HG03280 (cell line): ENCODE data around the gene APOL2.
"Not testable (repeated sequence)": the region's sequence is repeated elsewhere in the genome, so short reads cannot be mapped to it uniquely, and the experiment has no call there.

Experiments
- ATAC-seq: cut with Tn5 transposase; IDR thresholded peaks from one replicate; pipeline ENCODE4 v1.9.1; 2021; ENCODE audit warnings: mild to moderate bottlenecking, moderate library complexity; ENCODE audit not compliant: unreplicated experiment

The APOL2 gene

DNA sequence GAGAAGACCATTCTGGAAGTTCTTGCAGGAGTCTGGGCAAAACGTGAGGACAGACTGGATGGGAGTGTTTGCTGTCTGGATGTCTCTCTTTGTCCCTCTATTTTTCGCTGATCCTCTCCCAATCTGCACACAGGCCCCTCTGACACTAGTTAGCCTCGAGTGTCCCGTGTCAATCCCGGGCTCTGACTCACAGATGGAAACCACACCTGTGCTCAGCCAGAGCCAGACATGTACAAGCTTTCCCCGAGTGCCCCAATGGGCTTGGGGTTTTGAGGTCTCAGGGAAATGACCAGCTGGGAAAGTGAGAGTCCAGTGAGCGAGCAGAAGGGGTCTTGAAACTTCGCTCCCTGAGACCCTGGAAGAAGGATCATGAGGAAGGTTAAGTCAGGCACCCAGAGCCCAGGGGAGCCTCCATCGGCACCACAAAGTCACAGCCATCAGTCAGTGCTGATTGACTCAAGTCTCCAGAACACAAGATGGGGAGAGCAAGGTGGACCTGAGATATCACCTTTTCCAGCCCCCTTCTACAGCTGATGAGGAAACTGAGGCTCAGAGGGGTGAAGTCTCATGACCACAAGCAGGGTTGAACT lies 13.9 kb downstream of the APOL2 start:
- no peak for ATAC-seq

DNA sequence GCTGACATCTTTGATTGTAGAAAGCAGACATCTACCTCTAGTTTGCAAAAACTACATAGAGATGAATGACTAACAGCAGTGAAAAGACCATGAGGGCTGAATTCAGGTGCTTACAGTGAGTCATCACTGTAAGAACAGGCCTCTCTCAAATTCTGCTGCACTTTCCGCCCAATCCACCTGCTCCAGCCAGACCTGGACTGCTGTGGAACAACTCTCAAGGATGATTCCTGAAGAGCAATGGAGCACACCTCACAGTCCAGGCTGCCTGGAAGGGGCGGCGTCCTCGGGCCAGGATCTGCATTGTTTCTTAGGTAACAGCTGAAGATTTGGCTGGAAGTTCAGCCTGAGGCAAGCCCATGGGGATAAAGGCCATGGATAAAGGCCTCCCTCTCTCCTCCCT lies 15.1 kb downstream of the APOL2 start:
- ATAC-seq: no peak

DNA sequence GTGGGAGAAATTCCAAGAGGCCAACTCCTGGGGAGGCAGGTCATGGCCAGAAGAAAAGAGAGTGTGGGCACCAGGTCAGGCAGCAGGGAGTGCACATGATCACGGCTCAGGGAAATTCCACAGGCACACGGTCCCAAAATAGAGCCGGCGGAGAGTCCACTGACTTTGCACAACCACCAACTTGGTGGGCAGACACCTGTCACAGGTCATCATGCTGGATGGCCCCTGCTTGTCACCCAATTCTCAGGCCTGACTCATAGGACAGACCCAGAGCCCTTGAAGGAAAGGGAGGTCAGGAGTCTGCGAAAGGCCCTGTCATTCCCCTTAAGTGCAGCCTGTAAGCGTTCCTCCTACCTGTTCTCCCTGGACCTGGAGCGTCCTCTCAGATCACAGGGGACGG lies 15.8 kb downstream of the APOL2 start:
- ATAC-seq: no peak

DNA sequence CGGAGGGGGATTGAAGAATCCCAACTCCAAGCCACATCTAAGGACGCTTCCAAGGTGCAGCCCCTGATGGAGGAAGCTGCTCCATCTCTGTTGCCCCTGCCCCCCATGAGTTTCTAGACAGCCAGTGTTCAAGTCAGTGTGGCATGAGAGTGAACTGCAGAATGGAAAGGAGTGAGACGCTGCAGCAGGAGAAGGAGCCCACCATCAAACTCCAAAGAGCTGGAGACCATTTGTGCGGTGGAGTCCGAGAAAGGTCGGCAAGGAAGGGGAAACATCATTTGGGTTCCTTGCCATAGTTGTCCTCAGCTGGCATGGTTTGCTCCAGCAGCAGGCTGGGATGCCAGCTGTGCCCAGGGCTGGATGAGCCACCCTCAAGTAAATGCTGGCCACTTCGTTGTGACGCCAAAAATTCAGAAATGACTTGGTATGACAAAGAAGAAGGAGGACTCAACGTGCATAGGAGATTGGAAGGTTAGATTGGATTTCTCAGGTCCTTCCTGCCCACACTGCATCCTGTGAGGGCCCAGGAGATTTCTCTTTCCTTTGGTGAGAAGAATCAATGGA lies 16.4 kb downstream of the APOL2 start:
- ATAC-seq: no peak

DNA sequence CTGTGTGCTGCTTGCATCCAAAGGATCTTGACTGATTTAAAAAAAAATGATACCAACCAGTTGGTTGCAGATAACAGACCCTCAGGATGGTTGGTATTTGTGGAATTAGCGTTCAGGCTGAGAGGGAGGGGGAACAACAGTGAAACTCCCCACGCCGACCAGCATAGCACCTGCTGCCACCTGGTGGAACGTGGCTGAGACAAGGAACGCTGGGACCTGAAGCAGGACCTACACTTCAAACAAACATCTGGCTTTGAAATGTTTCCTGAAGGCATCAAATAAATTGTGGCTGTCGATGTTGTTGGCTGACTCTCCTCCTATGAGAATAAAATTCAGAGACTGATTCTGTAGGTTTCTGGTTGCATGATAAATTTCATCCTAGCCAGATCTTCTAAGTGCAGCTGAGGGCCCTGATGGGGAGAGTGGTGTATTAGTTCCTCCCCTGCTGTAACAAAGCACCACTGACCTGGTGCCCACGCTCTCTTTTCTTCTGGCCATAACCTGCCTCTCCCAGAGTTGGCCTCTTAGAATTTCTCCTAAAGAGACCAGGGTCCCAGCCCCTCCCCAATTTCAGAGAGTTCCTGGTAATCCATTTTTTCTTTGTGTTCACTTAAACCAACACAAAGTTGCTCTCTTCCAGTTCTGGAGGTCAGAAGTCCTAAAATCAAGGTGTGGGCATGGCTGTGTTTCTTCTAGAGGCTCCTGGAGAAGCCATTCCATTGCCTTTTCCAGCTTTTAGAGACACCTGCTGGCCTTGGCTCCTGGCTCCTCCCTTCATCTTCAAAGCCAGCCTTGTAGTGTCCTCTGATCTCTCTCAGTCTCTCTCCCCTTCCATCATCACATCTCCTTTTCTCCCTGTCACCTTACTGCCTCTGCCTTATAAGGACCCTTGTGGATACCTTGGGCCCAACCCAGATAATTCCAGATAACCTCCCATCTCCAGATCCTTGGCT lies 17.3 kb downstream of the APOL2 start:
- no peak for ATAC-seq

DNA sequence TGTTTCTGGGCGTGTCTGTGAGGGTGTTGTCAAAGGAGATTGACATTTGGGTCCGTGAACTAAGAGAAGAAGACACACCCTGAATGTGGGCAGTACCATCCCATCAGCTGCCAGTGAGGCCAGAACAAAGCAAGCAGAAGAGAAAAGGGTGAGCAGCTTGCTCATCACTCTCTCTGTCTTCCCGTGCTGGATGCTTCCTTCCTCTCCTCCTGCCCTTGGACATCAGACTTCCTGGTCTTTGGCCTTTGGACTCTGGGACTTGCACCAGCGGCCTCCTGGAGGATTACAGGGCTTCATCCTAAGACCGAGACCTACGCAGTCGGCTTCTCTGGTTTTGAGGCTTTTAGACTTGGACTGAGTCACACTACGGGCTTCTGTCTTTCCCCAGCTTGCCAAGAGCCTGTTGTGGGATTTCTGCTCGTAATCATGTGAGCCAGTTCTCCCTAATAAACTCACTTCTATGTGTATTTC lies 18.8 kb downstream of the APOL2 start:
- ATAC-seq: no peak

DNA sequence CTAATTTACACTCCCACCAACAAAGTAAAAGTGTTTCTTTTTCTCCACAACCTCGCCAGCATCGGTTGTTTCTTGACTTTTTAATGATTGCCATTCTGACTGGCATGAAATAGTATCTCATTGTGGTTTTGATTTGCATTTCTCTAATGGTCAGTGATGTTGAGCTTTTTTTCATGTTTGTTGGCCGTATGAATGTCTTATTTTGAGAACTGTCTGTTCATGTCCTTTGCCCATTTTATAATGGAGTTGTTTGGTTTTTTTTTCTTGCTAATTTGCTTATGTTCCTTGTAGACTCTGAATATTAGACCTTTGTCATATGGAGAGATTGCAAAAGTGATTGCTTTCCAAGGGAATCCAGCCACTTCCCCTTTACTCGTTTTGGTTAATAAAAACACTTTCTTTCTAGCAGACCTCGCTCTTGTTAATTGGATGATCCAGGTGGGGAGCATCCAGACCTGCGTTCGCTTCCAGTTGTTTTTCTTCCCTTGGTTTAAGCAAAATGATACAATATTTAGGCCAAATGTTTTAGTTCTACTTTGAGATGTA lies 20.6 kb downstream of the APOL2 start:
- ATAC-seq: no peak

DNA sequence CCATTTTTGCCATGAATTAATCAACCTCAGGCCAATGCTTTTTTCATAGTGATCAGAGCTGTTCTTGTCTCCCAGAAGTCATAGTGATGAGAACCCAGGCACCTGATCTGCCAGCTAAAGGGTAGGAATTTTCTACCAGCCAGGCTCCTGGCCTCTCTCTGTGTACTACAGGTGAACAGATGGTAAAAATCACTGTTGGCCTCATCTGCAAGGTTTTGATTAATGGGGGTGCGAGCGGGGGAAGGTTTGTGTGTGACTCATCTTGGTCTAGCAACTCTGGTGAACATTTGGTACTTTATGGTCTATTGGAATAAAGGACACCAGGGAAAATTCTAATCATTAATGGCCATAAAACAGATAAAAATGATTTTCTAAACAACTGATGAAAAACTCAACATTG lies 23.3 kb downstream of the APOL2 start:
- no peak for ATAC-seq

DNA sequence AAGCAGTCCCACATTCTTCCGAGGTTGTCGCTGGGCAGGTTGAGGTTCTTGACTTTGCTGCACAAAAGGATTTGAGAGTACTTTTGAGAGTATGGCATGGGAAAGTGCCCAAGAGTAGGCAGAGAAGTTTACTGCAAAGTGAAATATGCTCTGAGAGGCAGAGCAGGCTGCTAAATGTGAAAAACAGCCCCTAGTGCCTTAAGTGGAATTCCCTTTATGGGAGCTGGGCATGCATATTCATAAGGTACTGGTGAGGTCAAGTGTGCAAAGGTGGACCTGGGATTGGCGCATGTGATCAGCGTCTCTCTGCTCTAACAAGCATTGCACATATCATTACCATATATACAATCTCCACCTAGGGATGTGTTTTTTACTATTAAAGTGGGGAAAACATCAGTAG lies 25.7 kb downstream of the APOL2 start:
- no peak for ATAC-seq

DNA sequence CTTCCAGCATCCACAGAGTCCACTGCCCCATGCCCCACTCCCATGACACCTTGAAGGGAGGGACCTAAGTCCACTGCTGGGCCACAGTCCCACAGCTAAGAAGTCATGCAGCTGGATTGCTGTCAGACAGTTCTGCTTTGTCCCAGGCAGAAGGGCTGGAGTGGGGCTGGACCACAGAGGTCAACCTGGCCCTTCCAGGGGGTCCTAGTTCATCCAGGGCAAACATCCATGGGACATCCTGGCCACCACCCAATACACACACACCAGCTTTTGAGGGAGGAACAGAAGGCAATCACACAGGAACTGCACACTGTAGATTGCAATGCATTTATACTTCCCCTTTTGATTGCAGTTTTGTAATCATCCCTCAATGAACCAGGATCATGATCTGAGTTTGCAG lies 26.4 kb downstream of the APOL2 start:
- ATAC-seq: no peak

DNA sequence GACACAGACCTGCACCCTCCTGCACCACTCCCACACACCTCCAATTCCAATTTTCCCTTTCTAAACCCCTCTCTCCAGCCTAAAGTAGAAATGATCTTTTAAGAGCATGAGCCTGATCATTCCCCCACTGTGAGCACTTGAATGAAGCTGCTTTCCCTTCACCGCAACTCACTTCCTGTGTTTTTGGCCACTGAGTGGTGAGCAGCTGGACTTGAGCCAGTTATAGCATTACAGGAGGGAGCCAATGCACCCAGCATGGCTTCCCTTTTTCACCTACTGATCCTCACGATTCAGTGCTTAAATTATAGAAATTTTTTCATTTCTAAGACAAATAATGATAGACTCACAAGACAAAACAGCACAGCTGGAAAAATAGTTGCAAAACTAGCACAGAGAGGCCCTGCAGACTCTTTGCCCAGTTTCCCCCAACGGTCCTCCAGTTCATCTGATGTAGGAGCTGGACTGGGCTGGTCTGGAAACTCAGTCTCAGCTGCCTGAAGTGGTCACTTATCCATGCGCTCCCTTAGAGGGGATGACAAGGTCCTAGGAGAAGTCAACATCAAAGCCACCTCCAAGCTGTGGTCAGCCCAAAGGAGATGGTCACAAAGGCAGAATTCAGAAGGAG lies 28.0 kb downstream of the APOL2 start:
- no peak for ATAC-seq

DNA sequence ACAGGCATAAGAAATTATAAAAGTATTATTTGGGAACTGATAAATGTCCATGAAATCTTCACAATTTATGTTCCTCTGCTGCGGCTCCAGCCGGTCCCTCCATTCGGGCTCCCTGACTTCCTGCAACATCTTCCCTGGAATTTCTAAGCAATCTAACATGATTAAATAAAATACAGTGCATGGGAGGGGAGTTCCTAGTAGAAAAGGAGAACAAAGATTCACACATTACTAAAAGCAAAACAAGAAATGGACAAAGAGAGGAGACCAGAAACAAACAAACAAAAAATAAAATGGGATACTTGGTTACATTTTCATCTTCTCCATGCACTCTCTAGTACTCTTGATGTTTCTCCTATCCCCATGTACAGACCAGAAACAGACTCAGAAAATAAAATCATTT lies 29.1 kb downstream of the APOL2 start:
- ATAC-seq: no peak

DNA sequence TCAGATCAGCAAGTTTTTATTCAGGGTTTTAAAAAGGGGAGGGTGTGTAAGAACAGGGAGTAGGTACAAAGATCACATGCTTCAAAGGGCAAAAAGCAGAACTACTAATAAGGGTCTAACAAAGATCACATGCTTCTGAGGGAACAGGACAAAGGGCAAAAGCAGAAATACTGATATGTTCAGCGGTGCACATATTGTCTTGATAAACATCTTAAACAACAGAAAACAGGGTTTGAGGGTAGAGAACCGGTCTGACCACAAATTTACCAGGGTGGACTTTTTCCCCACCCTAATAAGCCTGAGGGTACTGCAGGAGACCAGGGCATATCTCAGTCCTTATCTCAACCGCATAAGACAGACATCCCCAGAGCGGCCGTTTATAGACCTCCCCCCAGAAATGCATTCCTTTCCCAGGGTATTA lies 29.8 kb downstream of the APOL2 start:
- ATAC-seq: not testable (repeated sequence)

DNA sequence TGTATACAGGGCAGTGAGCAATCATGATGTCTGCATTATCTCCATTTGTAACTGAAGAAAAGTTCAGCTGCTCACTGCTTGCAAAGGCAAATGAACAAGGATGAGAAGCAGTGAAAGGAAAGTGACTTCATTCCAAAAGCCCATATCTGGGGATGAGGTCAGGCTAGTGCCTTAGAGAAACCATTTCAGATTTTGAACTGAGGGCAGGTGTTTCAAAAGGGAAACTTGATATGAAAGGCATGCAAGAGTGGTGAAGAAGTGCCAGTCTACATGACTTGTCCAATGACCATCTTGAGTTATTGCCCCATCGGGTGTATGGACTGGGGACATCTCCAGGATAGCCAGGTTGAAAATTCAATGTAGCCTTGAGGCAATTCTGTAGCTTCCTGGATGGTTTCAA lies 30.4 kb downstream of the APOL2 start:
- ATAC-seq: no peak

DNA sequence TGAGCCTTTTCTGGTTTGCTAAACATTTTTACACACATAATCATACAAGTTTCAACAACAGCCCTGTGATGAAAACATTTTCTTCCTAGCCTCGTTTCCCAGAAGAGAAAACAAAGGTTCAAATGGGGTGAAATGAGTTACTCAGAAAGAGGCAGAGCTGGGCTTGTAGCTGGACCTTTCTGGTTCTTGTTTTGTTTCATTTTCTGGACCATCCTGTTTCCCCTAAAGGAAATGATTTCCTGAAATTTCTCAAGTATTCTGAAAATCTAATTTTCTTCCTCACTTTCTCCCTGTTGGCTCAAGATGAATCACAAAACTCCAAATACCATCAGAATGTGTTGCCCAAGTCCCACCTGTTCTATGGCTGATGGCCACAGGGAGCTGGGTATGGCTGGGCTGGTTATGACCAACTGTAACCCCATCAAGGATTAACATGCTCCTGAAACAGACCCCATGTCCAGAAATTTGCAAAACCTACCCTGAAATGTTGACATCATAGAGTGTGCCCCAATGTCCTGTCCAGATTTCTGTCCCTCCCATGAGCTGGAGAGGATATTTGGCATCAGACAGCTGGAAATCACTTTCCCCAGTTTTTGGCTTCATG lies 31.1 kb downstream of the APOL2 start:
- no peak for ATAC-seq

DNA sequence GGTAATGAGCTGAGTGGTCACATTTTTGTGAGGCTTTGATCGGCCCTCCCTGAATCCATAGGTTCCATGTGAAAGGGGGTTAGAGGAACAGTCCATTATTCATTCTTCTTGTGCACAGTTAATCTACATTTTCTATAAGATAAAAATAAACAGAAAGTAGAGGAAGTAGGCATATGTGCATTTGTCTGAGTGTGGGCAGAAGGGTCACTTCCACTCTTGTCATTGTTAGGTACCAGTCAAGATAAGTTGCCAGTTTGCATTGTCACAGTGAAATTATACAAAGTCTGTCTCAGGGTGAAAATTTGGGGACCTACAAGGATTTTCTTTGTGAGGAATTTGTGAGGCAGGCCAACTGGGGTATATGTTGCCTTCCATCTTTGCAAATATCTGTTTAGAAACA lies 33.1 kb downstream of the APOL2 start:
- ATAC-seq: no peak

DNA sequence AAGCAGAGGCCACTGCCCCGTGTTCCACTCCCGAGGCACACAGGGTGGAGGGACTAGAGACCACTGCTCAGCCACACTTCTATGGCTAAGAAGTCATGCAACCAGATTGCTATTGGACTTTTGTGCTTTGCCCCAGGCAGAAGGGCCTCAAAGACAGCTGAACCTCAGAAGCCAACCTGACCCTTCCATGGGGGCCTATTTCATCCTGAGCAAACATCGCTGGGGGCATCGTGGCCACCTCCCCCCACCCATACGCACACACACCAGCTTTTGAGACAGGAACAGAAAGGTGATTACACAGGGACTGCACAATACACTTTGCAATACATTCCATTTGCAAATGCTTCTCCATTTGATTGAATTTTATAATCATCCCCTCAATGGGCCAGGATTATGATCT lies 33.8 kb downstream of the APOL2 start:
- ATAC-seq: not testable (repeated sequence)

DNA sequence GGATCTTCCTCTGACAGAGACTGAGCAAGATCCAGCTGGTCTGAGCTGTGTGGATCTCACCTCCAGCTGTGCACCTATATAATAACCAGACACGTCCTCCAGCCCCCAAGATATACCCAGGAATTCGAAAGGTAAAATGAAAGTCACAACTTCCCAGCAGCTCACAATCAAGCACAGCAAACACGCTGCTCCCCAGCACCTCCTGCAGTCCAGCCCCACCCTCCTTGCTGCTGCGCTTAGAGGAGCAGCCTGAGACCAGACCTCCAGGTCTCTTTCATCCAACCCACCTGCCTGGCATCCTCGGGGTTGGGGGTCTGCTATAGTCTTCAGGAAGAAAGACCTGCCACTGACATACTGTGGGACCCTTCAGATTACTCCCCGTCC lies 34.7 kb downstream of the APOL2 start:
- ATAC-seq: no peak

DNA sequence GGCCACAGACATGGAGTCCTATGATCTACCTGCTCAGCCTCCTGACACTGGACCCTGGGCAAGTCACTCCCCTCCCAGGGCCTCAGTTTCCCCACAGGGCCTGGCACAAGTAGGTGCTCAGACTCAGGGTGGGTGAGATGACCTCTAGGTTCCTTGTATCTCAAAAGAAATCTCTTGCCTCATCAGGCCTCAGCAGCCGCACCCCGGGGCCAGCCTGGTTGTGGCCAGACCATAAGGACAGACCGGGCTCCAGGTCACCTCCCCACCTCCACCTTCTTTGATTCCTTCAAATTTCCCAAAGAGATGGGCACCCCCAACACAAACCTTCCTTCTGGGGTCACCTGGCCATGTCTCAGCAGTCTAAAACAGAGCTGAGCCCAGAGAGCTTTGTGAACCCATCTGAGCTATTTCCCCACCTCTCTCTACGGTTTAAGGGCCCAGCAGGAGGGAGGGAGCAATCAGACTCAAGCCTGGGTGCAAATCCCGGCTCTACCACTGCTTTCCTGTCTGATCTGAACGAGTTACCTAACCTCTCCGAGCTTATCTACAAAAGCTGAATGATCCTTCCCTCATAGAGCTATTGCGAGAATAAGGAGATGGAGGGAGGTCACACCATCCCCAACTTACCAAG lies 35.2 kb downstream of the APOL2 start:
- ATAC-seq: no peak

DNA sequence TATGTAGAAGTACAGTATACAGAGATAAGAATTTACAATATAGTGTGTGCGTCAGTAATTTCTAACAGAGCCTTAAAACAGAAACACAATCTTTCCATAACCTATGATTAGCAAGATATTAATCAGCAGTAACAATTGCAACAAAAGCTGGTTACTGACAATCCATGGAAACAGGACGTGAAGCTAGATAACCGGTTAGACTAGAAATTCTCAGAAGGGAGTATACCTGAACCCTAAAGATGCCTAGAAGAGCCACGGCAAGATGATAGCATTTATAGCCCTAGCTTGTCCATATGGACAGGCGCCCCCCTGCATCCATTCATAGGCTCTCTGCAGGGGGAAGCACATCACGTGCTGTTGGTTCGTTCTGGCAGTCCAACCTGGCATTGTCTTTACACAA lies 35.9 kb downstream of the APOL2 start:
- ATAC-seq: not testable (repeated sequence)
